HG03135 (cell line): ENCODE data around the gene EXO1.
A peak's percentile ranks its signal among the peaks of the same experiment; 100 is the strongest.

Experiments used
- ATAC-seq: cut with Tn5 transposase; IDR thresholded peaks from one replicate; pipeline ENCODE4 v1.9.1; 2021; ENCODE audit warnings: mild to moderate bottlenecking, moderate library complexity; ENCODE audit not compliant: unreplicated experiment

EXO1 gene

DNA sequence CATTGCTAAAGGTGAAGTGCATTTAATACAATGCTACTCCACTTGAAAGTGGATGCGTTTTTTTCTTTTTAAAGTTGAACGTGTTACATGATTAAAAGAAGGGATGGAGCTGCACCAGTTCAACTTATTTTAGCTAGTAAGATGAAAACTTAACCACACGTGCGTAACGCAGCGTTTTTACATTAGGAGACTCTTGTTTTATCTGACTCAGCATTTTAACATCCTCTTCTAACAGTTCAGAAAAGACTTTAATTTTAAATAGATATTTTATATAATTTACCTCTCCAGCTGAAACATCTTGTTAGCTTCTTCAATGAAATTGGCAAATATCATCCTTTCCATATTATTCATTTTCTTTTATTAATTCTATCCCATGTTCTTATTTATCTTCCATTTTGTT lies 33.4 kb downstream of the EXO1 start:
- ATAC-seq = no peak

DNA sequence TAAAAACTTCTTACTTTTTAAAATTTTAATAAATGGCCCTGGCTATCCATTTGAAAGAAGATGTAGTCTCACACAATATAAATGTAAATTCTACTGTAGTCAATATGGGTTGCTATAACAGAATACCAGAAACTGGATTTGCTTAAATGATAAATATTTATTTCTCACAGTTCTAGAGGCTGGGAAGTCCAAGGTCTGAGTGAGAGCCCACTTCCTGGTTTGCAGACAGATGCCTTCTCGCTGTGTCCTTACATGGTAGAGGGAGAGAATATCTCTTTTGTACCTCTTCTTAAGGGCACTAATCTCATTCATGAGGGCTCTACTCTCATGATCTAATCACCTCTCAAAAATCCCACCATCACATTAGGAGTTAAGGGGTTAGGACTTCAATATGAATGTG lies 35.2 kb downstream of the EXO1 start:
- ATAC-seq = no peak

DNA sequence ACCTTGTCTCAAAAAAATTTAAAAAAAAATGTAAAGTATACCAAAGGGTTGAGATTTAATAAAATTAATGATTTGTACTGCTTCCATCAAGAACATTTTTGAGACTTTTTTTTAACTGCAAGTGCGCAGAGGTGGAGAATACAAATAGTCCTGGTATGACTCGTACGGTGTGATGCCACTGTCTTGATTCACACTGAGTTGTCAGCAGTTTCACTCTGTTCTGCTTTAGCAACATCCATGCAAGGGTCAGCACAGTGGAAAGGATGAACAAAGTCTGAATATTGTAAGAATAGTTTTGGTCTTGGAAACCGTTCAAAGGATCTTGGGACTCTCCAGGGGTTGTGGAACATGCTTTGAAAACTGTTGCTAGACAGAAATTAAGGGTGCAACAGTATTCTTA lies 40.2 kb downstream of the EXO1 start:
- no peak for ATAC-seq

DNA sequence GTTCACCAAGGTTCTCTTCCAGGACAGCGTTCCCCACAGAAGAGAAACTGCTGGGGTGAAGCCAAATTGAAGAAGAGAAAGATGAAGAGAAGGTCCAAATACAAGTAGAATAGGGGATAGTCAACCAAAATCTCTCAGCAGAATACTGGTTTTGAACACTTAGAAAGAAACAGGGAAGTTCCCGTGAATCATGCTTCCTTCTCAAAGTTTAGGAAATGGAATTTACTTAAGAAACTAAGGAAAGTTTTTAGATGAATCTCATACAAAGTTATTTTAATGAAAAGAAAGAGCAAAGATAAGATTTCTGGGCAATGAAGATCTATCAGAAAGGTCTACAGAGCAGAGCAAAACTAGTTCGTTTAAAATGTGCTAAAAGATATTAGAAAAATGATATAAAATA lies 43.3 kb downstream of the EXO1 start:
- ATAC-seq = no peak

DNA sequence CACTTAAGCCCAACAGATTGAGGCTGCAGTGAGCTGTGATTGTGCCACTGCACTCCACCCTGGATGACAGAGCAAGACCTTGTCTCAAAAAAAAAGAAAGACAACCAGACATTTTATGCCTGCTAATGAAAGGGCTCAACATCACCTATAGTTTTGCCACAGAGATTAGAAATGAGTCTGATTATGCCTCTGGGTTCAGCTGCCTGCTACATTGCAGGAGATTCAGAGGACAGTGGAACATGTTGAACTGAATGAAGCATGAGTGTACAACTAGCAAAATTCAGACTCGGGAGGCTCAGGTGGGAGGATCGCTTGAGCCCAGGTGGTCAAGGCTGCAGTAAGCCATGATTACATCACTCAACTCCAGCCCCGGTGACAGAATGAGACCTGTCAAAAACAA lies 46.0 kb downstream of the EXO1 start:
- ATAC-seq = no peak

DNA sequence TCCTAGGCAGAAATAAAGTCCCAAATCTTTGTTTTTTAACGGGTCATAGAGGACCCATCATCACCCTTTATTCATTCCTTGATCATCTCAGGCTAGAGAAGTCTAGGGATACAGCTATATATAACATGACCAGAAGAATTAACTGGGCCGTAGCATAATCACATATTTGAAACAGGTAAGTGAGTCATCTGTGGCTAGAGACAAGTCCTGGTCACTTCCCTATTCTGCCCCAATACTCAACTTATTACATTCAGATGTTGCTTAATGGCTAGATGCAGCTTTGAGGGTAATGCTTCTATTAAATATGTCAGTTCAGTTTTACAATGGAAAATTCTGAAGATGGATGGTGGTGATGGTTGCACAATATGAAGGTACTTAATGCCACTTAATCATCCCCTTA lies 47.0 kb downstream of the EXO1 start:
- peak; percentile 80 for ATAC-seq

DNA sequence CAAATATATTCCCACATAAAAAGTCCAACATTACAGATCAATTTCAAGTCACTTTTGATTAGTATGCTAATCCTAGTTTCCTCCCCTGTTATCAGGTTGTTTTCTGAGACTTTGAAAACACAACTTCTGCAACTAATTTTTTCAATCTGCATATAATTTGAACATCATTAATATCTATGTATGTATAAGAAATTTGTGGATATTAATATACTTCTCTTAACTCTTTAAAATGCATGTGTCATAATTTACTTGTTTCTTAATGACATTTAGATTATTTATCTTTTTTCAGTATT lies 48.6 kb downstream of the EXO1 start:
- ATAC-seq = no peak

DNA sequence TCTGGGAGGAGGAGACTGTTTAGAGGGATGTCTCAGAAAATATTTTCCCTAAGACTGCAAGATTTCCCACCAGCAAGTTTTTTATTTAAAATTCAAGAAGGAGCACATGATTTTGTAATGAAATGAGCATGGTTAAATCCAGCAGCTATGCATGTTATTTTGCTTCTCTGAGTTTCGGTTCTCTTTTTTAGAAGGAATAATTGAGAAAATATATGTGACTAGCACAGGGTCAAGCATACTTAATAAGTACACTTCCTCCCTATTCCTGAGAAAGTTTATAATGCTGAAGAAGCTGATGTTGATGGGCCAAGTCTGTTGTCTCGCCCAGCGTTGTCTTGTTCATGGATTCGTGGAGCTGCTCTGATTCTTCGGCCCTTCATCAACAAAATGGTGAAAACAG lies 51.2 kb downstream of the EXO1 start:
- no peak for ATAC-seq

DNA sequence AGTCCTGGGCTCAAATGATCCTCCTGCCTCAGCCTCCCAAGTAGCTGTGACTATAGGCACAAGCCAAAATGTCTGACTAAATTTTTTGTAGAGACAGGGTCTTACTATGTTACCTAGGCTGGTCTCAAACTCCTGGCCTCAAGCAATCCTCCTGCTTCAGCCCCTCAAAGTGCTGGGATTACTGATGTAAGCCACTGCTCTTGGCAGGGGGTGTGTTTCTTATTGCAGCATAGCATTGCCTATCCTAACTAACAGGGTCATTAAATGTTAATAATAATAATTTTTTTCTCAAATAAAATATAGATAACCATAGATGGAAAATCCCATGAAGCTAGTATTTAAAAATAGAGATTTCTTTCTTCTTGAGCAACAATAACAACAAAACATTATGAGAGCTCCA lies 52.4 kb downstream of the EXO1 start:
- no peak for ATAC-seq

DNA sequence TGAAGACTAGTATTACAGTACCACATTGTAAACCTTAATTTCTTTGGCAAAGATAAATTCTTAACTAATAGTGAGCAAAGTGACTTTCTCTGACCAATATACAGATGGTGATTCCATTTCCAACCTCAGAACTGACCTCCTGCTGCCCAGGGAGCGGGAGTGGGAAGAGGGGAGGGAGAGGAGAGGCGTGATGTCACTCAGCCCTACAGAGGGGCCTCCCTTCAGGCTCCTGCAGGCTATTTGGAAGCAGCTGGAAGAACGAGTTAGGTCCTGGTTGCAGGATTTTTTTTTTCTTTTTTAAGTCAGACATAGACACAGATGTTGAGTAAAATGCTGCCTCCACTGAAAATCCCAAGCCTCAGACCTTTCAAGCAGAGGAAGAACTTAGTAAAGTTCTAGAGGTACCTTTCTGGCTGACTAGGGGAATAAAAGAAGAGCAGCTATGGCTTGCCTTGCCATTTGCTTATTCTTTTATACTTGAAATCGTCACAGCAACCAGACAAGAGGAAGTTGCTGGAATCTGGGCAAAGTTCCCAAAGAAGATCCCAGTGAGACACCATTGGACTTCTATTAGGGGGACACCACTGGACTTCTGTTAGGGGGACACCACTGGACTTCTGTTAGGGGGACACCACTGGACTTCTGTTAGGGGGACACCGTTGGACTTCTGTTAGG lies 54.5 kb downstream of the EXO1 start:
- ATAC-seq = no peak

DNA sequence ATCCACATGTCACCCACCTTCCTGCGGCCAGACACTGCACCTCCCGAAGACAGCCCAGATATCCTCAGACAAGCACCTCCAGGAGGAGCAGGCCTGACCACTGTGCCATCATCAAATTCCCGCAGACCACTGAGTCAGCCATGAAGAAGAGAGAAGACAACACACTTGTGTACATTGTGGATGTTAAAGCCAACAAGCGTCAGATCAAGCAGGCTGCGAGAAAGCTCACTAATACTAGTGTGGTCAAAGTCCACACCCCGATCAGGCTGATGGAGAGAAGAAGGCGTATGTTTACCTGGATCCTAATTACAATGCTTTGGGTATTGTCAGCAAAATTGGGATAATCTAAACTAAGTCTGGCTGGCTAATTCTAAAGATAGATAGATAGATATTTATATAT lies 68.2 kb downstream of the EXO1 start:
- ATAC-seq = no peak

DNA sequence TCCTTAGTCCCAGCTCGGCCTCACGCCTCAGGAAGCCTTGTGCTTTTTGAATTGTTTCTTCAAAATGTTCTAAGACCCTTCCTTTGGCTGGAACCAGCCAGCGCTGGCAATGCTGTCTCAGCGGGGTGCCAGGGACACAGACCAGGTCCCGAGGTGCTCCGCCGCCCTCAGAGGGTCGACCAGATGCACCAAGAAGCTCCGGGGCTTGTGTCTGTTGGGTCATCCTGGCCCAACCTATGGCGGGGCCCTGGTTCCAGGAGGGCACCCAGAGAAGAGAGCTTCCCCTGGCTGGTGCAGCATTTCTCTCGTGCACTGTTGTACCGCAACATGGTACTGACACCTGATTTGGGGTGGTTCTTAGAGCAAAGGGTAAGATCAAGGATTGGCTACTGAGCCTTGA lies 69.5 kb downstream of the EXO1 start:
- no peak for ATAC-seq

DNA sequence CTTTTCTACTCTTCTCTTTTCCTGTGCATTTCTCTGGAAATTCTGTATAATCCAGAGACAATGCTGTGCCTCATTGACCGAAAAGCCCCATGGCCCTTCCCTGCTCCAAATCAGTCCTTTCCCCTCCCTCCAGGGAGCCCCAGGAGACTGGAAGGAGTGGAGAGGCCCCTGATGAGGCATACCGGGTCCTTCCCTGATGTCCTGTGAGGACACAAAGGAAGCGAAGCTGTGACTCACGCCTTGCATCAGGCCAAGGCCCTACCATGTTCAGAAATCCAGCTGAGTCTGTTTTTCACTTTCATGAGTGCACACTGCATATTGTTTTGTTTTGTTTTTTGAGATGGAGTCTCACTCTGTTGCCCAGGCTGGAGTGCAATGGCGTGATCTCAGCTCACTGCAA lies 70.9 kb downstream of the EXO1 start:
- no peak for ATAC-seq

DNA sequence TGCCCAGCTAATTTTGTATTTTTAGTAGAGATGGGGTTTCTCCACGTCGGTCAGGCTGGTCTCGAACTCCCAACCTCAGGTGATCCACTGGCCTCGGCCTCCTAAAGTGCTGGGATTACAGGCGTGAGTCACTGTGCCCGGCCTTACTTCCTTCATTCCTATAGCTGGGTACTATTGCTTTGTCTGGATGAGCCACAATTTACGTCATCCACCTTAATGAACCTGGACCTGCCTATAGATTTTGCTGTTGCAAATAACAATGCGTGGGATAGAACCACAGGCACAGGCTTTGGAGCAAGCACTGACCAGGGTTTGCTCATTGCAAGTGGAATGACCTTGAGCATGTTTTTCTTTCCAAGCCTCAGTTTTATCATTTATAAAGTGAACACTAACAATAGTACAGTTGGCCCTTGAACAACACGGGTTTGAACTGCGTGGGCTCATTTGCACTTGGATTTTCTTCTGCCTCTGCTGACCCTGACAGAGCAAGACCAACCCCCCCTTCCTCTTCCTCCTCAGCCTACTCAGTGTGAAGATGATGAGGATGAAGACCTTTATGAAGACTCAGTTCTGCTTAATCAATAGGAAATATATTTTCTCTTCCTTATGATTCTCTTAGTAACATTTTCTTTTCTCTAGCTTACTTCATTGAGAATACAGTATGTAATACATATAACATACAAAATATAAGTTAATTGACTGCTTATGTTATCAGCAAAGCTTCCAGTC lies 76.2 kb downstream of the EXO1 start:
- no peak for ATAC-seq

DNA sequence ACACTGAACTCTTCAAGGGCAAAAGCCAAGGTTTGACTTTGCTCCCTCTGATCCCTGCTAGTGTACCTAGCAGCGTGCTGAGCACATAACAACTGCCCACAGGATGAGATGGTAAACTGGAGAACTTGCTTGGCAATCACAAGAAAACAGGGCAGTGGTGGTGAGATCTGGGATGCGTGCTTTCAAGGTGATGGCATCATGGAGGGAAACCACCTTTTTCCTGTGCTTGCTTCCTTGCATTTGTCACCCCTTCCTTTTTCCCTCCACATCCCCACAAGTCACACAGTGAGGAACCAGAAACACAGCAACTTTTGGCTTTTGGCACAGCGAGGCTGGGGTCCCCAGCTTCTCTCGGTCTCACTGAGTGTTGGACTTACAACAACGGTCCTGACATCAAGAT lies 78.1 kb downstream of the EXO1 start:
- no peak for ATAC-seq

DNA sequence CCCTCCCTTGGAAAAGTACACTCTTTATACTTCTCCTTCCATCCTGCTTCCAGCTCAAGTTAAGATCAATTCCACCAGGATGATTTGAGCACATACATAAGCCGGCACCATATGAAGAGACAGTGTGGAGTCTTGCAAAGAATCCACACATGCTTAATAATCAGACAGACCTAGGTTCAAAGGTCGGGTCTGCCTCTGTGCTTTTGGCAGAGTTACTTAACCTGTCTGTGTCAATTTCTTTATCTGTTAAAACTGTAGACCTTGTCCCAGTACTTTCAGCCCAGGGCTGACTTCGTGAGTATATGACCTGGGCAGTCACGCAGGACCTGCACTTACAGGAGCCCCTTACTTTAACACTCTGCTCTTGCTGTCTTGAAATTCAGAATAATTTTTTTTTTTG lies 79.3 kb downstream of the EXO1 start:
- ATAC-seq = no peak

DNA sequence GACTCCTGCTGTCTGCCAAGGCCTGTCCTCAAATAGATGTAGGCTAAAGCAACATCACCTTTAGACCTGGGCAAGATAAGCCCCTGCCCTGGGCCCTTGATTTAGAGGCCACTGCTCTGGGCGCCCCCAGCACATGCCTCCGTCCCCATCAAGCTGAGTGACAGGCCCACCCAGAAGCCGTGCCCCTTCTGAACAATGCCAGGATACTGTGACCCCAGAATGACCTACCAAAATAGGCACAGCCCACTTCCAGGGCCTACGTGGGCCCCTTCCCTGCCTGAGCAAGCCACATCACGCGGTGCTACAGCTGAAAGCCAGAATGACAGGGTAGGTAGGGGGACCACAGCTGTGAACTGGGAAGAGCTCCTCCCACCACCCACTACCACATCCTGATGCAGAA lies 84.8 kb downstream of the EXO1 start:
- no peak for ATAC-seq

DNA sequence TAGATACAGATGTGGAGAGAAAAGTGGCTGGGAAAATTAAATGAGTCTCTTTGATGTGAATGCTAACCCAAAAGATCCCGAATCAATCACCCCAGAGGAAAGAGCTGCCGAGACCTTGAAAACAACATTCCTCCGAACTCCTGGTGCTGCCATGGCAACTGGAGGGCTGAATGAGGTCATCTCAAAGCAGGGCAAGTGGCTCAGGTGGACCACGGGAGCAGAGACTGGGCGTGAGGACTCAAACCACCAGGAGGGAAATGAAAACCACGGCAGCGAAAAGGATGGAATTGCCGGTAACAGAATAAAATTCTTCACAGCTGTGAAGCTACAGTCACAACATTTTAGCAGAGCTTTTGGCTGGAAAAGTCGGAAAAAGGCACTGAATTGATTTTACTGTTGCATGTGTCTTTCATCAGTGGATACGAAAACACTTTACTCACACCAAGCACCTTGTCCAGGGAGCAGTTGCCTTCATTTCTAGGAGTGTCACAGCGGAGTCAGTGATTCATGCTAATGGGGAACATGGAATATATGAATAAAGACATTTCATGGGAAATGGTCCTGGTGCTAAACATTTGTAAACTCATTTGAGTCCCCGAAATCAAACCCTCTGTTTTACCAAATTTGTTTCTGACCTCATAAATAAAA lies 86.3 kb downstream of the EXO1 start:
- ATAC-seq = no peak

DNA sequence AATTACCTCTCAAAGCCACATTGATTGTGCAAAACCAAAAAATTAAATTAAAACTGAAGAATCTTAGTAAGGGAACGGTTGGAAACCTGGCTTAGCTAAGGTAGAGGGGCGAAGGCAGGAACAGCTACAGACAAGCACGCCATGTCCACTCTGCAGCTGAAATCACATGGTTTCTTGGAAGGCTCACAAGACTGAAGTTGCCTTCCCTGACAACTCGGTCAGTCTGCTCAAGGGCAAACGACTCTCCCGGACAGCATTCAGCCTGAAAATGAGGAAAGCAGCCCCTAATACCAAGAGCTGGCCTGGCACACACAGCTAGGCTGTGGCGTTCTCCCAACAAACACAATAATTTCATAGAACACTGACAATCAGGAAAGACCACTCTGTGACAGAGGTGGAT lies 86.9 kb downstream of the EXO1 start:
- ATAC-seq = no peak
